GM18861 (cell line): ENCODE measurements around the gene ETV5.

Experiments used
- ATAC-seq: cut with Tn5 transposase; IDR thresholded peaks from one replicate; pipeline ENCODE4 v1.9.1; 2021; ENCODE audit not compliant: unreplicated experiment

ETV5 gene

DNA sequence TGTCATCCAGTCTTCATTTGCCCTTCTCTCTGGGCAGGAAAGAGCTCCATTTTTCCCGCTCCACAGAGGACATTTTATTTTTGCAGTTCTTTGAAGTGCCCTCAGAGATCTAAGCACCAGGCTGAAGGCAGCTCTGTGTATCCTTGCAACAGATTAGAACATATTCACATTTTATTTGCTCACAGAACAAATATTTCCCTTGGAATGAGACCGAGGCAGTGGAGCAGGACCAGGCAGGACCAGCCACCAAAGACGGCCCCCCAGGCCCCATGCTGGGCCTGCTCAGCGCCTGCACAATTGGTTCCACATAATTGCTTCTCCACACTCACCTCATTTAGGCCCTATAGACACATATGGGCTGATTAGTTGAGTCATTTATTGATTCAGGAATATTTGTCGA lies 15.7 kb upstream of the ETV5 start:
- ATAC-seq, result no peak

DNA sequence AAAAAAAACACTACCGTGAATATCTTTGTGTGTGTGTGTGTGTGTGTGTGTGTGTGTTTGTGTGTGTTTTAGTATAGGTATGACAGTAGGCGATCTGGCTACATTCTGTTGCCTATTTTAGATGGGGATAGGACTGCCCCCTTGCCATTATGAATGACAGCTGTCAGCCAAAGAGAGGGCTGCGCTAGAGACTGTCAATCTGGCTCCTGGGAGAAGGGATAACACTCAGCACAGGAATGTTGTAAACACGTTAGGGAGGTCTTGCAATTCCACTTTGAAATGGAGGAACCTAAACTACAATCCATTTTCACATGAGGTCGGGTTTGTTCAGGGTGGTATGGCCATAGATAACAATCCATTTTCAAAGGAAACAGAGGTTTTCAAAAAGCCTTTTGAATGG lies 14.1 kb upstream of the ETV5 start:
- ATAC-seq, result no peak

DNA sequence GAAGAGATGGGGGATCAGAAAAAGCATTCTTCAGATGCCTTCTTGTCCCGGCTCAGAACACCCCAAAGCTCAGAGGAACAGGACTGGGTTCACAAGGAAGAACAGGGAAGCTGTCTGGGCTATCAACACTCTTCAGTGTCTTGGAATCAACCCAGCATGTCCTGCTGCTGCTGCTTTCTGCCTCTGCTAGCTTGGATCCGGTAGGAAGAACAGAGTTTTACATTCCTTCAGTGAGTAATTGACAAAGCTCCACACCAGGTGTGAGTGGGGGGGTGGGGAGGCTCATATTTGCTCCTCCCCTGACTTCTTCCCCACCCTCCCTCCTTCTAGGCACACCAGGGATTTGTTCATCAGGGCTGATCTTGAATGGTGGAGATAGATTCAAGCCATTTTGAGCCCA lies 13.1 kb upstream of the ETV5 start:
- ATAC-seq, result no peak

DNA sequence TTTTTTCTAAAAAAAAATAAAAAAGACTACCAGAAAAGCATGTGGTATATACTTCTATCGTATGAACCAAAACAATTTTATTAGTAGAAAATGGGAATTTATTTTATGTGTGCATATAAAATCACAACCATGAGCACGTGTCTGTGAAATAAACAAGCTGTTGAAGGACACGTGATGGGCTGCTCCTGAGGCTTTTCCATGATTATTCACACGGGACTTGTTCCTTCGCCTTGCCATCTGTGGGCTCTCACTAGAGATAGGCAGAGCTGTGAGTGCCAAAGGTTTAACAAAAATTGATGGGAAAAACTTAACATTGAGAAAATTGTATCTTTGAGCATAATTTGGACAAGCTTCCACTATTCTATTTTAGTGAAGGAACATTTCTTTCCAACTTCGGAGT lies 12.4 kb upstream of the ETV5 start:
- ATAC-seq, result no peak

DNA sequence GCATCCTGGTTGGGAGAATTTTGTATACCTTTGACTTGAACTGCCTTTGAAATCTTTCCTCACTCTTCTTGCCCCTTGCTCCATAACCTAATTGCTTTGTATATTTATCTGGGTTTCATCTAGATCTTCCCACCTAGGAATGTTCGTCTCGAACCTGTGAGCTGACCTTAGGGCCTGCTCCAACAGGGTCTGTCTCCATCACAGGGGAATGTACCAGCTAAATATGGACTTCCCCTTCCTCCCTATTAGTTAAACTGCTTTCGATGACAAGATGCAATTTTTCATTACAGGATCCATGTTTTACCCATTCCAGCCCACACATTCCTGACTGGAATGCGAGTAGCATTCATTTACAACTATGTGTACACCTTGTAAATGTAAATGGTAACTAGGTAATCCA lies 10.6 kb upstream of the ETV5 start:
- ATAC-seq, result no peak

DNA sequence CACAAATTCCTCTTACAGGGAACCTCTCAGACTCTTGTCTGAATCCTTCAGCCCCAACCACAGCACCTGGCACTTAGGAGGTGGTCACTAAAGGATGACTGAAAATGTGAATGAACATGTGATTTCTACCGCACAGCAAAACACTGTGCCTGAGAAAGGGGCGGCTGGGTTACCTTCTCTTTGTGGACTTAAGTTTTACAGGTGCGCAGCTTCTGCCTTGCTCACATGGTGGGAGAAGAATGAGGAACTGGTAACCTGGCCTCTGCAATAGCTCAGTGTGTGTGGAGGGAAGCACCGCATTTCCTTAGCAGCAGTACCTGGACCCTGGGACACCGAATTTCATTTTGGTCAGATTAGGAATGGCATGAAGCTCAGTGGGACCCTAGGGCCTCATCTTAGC lies 9.8 kb upstream of the ETV5 start:
- no peak for ATAC-seq

DNA sequence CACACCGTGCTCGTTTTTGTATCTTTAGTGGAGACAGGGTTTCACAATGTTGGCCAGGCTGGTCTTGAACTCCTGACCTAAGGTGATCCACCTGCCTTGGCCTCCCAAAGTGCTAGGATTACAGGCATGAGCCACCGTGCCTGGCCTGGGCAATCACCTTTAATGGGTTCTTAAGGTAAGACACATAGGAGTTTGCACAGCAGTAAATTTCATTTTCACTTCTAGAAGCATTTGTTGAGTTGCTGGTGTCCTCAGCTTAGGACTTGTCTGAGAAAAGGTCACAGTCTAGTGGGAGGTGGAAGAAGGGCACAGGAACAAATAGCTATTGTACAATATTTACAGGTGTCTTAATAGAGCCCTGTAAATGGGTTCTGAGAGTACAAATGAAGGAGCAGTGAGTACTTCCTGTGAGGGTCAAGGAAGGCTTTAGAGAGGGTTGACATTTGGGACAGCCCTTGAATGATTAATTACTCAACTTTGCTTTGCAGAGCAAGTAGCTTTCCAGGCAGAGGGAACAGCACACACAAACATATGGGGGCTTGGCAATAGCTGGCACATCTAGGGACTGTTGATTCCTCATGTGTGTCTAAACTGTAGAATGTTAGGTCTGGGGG lies 8.7 kb upstream of the ETV5 start:
- ATAC-seq, result no peak

DNA sequence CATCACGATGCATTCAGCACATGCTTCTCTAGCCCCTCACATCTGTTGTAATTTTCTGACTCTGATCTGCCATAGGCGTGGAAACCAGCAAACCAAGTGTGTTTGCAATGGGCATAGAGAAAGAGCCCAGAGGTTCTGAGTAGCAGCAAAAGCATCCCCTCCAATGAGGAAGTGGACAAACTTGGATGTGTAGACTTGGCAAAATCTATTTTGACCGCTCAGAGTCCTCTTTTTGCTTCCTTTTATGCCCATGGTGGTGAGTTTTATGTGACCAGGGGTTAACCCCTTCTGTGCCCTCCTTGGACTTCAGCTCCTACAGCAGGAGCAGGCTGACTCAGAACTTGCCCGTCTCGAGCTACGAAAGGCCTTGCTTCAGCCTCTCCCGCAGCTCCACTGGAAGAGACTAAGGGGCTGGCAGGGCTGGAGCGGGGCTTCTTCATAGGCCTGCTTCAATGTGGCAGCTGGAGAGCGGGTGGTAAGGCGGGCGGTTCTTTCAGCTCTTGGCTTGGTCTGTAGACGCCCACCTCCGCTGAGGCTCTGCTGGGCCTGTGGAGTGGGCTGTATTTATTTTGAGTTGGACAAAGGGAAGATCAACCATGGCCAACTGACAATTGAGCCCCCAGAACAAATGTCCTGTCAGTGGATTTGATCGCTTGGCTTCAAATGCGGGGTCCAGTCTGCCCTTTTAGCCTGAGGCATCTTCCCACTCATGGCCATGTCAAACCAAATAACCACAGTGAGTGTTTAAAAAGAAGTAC lies 6.5 kb upstream of the ETV5 start:
- no peak for ATAC-seq

DNA sequence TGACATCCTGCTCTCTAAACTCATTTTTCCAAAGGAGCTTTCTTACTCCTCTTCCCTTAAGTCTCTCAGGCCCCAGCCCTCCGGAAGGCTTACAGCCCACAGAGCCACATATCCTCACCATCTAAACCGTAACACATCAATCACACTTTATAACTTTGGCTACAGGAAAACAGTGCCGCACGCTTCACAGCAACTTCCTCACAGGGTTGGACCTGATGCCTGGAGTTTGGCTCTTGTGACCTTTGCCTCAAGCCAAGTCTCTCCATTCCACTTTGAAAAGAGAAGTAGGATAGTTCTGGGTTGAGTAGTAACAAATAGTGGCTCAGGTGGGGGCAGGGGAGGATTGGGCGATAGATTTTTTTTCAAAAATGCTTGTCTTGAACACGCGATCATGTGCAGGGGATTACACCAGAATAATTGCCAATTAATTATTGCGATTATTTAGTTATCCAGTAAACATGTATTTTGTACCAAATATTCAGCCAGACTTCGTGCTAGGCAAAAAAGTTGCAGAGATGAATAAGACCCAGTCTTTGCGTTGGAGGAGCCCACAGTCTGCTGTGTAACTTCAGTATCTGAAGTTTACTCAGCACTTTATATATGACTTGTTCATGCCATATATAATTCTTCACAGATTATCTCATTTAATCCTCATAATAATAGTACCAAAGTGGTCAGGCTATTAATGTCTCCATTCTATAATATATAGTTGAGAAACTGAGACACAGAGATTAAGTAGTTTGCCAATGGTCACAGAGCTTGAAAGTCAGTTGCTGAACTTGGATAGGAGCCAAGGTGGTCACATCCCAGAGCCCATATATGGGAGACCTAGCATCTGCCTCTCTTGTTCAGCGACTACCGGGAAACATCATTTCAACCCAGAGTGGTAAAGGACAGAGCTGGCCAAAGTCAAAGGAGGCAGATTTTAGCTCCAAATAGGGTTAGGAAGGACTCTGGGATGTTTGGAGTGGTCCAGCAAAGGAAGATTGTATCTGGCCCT lies 2.4 kb upstream of the ETV5 start:
- ATAC-seq, result no peak

DNA sequence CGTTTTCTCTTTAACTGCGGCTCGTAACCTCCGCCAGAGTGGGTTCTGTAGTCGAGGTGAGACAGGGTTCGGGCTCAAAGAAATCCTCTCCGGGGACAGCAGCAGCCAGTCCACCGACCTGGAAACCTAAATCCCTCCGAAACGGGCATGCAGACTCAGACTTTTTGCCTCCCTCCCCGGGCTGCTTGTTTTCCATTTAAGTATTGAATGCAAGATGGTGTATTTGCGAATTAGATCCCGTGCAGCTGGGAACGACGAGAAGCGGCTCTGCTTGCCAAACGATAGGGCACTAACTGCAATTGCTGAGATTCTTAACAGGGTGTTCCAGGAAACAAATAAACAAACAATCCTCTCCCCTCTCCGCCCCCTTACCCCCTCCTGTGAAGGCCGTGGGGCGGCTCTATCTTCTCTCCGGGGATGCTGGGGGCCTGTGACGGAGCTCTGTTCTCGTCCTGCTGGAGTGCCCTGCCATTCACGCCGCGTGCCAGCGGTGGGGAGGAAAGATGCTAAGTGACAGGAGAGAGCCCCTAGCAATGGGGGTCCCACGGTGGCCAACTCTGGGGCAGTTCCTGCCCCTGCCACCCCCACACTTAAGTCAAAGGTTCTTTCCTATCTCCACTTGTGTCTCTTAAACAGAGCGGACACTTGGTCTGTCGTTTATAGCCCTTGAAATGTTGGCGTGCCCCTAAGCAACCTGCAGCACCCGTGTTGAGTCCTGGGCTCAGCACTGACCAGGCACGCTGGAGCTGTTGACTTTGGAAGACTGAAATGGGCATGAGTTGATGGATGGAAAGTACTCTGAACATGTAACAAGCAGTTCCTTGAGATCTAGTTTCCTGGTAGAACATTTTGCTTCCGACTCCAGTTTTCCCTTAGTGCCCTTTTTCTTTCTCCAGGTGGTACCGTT lies 1.3 kb upstream of the ETV5 start:
- ATAC-seq, result no peak

DNA sequence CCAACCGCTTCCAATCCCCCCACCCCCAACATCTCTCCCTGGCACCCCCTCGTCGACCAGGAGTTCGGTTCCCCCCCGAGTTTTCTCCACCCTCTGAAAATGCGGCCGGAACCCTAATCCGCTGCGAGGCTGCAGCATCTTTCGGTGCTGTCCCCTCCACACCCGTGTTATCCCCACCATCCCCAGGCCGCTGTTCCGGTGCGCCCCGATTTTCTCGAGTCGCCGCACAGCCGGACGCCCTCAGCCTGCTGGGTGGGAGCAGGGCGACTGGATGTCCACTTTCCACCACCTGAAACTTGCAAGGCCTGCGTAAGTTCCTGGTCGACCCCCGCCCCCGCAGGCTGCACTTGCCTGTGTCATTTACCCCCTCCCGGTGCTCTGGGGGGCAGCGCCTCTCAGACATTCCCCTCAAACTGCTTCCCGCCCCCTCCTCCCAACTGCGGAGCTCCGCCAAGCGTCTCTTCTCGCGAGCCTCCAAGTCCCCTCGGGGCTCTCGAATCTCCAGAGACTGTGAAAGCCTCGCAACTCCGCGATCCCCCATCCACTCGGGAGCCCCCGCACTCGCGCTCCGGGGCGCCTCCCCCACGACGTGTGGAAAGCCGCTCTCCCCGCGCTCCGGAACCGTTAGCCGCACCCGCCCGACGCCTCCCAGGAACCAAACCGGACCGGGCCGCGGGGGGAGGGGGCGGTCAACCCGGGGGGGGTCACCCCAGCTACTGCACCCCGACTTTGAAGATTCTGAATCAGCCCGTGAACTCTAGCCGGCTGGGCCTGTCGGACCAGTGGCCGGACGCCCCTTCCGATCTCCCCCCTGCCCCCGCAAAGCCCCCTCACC lies 566 bp downstream of the ETV5 start:
- no peak for ATAC-seq

DNA sequence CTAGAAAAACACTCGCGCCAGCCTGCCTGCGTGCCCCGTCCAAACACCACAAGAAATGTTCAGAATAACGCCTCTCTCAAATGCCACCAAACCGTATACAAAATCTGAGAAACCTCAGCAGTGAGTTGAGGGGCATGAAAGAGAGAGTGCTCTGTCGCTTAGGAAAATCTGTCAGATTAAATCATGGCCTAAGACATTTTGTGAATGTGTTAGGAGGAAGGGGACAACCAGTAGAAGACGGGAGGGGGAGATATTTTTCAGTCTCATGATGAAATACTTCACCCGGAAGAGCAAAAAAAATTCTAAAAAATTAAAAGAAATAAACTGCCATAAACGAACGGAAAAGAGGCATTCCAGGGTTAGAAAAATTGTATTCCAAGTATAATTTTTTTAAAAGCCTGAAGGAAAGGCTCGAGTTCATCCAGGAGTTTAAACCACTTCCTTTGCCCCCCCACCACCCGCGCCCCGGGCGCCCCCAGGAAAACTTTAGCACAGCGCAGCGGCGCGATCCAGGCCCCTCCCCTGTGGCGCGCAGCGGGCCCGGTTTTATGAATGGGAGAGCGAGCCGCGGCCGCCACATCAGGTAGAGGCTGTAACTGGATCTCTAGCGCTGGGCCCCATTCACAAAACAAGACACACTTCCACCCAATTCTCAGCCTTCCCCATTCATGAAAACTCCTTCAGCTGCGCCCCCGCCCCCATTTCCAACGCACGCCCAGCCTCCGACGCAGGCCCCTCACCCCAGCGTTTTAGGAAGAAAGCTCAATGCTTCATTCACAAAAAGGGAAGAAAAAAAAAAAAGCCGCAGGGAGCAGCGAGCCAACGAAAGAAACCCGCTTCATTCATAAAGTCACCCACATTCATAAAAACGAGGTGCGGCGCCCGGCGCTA lies 1.4 kb downstream of the ETV5 start:
- ATAC-seq, result no peak

DNA sequence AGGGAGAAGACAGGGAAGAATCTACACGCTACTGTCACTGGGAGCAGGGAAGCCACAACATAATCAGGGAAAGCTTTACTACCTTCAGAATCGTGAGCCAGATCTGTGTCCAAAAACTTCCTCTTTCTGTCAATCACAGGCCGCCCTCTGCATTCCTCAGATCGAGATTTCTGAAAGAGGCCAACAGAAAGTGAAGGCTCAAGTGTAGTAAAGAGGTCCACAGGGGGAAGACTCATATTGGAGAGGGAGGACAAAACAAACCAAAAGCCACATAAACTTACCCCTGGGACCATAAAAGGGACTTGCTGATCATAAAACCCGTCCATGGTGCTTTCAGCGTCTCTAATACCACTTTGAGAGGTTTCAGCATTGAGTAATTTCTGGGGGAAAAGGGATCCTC lies 3.3 kb downstream of the ETV5 start:
- ATAC-seq, result no peak

DNA sequence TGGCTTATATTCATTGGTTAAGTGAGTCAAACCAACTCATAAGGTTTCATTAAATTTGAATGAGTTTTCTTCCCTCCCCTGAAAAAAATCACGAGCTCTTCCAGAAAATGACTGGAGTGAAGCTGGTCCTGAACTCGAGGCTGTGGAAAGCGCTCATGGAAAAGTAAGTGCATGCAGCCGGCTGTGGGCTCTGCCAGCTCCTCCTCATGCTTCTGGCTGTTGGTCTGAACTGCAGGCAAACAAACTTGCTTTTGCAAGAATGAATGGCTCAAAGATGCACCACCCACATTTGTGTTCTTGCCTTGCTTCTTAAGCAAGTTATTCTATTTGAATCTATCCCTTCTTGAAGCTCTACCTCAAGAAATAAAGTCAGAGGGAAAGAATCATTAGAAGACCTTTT lies 6.2 kb downstream of the ETV5 start:
- no peak for ATAC-seq

DNA sequence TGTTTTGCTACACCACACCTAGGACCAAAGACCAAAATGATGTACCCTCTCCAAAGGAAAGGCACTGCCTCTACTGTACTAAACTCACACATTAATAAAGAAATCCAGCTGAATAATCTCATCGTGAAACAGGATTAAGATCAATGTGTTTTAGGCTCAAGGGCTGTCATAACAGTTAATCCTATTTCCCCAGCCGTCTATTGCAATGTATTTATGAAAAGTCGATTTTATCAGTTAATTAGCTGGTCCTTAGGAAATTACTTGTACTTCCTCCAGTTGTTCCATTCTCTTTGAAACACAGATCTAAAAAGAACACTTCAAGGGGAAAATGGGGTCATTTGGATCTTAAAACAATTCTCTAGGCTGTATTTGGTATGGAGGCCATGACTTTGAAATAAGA lies 8.5 kb downstream of the ETV5 start:
- ATAC-seq, result no peak

DNA sequence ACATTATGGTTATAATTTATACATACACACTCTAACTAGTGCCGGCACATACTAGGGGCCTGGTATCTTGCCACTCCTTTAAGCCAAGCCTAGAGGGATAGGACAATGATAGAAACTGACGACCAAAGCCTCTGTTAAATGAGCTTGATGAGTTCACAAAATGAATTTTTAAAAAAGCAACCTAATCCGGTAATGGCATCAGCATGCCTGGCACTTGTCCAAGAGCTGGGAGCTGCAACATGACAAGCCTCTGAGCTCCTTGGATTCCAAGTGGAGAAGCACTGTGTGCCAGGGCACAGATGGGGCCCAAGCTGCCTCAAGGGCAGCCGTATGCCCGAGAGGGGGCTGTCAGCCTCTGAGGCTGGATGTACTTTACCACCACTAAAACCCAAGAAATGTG lies 9.7 kb downstream of the ETV5 start:
- ATAC-seq, result no peak

DNA sequence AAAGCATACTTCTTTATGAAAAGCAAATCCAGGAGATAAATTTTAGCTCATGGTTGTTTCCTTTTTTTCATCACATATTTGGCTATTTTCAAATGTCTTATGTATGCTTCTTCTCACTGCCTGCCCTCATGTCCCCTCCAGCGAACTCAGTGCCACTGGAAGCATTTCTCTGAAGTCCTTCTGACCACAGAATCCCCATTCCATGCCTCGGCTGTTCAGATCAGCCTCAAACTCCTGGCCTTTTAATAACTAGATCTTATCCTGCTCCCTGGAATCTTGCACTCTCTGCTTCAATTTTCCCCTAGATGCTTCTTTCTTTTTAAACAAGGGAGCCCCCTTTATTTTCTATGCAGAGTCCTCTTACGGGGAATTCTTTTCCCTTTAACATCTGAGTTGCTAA lies 10.1 kb downstream of the ETV5 start:
- no peak for ATAC-seq

DNA sequence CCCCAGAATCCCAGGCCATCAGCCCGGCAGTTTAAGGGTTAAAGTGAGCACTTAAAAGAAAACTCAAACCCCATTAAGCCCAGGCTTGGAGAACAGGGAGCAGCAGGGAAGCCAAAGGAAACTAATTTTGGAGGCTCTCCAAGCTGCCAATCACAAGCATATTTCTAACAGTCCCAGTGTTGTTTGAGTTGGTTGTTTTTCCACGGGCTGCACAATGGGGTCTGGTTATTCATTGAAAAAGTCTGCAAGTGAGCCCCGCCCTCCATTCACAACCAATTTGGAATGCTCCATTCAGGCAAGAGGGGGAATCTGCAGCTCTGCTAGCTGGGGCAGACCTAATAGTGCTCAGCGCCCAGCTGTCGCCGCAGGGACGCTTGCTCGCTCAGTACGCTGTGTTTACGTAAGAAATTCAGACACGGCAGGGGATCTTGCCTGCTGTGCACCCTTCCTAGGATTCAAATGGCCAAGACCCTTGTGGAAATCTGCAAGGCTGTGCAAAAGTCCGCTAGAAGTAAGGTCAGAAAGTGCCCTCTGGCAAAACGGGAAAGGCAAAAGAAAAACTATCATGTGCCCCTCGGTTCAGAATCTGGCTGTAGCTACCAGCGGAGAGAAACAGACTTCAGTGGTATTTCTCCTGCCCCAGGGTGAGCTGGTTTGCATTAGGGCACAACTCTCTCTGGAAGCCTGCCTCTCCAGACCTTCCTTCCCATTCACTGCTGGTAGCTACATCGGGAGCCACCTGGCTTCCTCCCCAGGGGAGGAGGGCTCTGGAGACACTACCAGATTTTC lies 11.0 kb downstream of the ETV5 start:
- no peak for ATAC-seq
